HG02798 (cell line): ENCODE results near the gene KIF13A.
A peak's percentile ranks its signal among the peaks of the same experiment; 100 is the strongest.
"Not testable (repeated sequence)": the region's sequence is repeated elsewhere in the genome, so short reads cannot be mapped to it uniquely, and the experiment has no call there.

Experiments used
- ATAC-seq: cut with Tn5 transposase; IDR thresholded peaks from one replicate; pipeline ENCODE4 v1.9.1; 2021; ENCODE audit warnings: mild to moderate bottlenecking; ENCODE audit not compliant: unreplicated experiment, poor library complexity

Gene KIF13A

DNA sequence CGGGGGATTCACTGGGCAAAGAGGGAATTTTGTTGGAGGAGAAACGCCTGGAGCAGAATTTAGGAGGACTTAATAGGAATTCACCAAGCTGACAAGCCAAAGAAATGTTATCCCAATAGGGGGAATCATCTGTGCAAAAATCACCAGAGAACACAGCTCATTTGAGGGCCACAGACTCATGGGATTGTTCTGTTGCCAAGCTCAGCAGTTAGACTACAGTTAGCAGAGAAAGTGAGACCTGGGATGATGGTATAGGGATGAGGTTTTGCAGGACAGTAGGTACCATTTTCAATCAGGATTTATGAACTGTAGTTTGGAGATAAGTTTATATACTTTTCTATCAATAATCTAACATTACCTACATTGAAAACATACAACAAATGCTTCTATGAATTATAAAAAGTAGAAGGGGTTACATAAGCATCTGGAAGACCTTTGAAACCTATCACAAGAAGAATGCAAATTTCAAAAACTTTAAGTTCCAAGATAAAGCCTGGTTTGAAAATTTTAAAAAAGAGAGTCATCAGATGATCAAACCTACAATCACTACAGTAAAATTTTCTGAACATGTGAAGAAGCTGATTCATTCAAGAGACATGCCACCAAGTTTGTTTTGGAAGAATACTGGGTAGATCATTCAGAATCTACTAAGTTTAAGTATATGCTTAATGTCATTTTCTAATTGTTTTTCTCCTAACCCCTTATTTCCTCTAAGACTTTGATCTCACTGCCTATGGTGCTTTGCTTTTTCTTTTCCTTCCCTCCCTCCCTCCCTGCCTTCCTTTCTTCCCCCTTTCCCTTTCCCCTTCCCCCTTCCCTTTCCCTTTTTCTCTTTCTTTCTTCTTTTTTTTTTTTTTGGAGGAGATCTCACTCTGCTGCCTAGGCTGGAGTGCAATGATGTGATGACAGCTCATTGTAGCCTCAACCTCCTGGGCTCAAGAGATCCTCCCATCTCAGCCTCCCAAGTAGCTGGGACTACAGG lies 81.5 kb downstream of the KIF13A start:
- no peak for ATAC-seq

DNA sequence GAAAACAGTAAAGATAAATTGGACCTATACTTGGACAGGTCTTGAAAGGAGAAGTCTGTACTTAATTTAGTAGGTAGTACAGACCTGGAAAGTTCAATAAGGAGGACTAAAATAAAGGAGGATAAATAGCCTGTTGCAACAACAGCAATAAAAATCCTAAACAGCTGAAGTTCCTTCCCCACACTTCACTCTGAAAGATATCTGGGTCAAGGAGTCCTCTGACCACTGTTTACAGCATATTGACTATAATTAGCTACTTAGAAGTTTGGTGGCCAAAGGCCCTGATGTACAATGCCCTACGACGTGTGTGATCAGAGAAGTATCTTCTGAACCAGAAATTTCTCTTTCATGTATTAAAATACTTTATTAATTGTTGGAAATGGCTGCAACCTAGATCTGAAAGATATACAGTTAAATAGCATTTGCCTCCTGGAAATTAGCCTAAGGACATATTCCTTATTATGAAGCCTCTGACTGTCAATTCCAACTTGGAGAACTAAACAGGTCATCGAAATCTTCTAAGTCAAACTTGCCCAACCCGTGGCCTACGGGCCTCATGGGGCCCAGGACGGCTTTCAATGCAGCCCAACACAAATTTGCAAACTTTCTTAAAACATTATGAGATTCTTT lies 82.8 kb downstream of the KIF13A start:
- no peak for ATAC-seq

DNA sequence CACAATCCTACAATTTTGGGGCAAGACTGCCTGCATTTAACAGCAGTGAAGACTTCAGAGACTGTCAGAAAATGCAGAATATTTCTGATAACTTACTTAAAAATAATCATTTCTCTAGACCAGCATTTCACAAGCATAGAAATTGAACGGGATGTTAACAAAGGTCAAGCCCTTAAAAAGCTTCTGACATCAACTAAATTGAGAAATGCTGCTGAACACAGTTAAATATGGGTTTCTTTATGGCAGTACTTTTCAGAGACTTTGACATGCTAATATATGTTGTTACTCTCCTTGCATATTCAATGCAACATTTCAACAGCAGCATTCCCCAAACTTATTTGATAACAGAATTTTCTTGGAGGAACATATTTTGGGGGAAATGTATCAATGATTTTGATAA lies 84.5 kb downstream of the KIF13A start:
- no peak for ATAC-seq

DNA sequence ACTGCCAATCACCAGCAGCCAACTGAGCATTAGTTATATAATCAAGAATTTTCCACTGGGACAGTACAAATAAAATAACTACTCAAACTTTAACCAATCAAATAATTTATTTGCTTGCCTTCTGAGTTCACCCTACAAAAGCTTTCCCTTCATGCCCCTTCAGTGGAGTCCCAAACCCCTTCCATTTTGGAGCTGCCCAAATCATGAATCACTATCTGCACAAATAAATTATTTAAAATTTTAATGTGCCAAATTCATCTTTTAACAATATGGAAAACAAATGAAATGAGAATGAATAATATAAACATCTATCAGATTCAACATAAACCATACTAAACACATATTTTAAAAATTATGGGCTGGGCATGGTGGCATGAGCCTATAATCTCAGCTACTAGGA lies 85.9 kb downstream of the KIF13A start:
- no peak for ATAC-seq

DNA sequence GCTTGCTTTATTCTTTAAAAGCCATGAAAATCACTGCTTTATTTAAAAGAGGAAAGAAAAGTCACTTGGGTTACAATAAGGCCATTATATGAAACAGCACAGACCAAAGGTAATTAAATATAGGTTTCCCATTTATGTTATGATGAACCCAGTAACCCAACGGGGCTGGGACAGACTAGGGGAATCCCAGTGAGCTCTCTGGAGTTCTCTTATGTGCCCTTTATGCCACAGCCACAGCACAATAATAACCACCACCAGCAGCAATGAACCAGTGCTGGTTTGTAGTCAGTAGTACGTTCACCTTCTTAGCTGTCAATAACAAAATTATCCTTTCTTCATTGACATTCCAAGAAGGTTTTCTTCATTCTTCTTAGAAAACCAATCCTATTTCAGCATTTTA lies 87.4 kb downstream of the KIF13A start:
- ATAC-seq: no peak

DNA sequence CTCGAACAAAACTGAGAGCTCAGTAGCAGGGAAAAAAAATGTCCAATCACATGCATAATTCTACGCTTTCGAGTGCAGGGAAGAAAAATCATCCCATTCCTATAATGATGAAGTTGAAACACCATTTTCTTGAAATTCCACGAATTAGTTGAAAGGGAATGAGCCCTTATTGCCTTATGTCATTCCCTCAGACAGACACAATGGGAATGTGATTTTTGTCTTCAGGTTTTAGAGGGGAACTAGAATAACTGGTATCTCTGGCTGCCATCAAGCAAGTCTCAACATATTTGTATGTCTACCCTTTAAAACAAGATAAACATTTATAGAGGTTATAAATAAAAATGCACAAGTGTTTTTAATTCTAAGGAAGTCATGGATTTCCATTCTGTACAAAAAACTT lies 87.9 kb downstream of the KIF13A start:
- no peak for ATAC-seq

DNA sequence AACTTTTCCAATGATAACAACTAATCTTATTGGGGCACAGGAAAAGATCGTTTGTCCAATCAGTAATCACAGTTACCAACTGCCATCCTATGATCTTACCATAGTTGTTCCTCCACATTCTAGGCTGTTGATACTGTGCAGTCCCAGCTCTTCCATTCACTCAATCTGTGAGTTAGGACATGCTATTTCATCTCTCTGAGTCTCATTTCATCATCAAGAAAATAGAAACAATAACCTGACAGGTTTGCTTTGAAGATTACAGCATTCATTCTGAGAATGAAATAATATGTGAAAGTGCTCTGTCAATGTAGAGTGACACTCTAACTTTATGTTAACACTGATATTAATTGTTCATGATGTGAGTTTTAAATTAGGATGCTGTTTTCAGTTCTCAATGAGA lies 89.8 kb downstream of the KIF13A start:
- ATAC-seq: no peak

DNA sequence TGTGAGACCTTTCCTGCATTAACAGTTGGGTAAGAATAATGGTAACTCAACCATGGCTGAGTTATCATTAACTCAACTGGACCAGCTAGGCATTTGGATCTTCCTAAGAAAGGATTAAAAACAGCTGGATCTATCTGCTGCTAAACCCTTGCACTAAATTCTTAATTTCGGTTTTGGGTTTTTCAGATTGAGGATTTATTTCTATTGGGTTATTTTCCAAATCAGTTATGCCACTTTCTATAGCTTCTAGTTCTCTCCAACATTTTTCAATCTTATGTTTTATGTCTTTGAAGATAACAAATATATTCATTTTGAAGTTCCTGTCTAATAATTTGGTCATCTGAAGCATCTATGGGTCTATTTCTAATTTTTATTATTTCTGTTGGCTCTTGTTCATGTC lies 92.5 kb downstream of the KIF13A start:
- no peak for ATAC-seq

DNA sequence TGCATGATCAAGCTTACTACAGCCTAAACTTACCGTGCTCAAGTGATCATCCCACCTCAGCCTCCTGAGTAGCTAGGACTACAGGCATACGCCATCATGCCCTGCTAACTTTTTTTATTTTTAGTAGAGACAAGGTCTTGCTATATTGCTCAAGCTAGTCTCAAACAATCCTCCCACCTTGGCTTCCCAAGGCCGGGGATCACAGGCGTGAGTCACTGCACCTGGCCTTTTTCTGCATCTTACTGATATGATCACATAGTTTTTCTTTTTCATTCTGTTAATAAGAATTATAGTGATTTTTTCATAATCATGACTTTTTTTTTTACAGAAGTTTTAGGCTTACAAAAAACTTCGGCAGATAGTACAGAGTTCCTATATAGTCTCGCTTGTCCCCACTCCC lies 93.2 kb downstream of the KIF13A start:
- ATAC-seq: no peak

DNA sequence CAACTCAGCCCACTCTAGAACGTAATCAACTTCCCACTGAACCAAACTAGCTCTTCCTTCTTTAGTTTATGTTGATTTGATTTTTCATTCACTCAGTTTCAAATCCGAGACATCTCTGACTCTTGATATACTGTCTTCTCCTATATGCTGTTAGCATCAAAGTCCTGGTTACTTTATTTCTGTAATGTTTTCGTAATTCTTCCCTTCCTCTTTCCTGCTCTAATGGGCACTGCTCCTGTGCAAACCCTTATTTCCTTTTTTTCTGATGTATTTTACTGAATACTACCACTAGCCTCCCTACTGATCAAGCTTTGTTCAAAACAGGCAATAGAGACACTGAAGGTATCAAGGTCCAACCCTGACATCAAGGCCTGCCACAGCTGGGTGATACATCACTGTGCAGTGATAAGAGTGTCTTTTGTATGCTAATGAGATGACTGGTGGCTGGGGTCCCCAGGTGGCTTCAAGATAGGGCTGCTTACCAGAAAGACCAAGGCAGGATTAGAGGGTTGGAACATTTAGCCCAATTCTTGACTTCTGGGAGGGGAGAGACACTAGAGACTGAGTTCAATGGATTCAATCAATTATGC lies 95.2 kb downstream of the KIF13A start:
- ATAC-seq: no peak

DNA sequence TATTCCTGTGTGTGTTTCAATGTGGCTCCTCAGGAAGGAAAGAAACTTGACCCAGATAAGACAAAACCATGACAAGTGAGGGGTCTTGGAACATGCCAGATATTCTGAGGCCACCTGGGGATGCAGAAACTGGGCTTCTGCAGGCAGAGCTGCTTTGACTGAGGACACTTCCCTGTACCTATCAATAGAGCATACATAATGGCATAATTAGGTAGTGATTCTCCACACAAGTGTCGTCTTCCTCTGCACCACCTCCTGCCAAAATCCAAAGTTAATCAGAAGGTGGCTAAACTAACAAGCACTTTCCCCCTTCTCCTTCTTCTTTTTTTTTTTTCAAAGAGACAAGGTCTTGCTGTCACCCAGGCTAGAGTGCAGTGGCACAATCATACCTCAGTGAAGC lies 97.1 kb downstream of the KIF13A start:
- ATAC-seq: no peak

DNA sequence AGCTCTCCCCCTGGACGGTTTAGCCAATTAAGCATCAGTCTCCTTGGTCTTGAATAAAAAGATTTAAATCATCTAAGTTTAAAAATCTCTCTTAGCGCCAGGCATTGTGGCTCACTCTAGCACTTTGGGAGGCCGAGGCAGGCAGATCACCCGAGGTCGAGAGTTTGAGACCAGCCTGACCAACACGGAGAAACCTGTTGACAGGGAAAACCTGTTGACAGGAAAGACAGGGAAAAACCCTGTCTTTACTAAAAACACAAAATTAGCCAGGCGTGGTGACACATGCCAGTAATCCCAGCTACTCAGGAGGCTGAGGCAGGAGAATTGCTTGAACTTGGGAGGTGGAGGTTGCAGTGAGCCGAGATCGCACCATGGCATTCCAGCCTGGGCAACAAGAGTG lies 97.7 kb downstream of the KIF13A start:
- ATAC-seq: not testable (repeated sequence)

DNA sequence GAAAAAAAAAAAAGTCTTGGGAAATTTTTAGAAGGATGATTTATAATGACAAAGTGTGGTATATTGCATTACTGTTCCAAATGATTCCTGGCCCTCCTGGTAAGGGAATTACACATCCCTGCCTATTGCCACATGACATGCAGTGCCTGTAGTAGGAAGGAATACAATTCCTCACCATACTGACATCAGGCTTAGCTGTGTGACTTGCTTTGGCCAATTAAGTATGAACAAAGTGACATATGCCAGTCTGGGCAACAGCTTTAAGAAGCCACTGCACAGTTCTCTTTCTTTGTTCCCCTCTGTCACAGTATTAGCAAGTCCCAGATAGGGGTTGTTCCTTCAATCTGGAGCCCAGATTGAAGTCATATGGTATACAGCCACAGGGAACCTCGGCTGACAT lies 100.5 kb downstream of the KIF13A start:
- no peak for ATAC-seq

DNA sequence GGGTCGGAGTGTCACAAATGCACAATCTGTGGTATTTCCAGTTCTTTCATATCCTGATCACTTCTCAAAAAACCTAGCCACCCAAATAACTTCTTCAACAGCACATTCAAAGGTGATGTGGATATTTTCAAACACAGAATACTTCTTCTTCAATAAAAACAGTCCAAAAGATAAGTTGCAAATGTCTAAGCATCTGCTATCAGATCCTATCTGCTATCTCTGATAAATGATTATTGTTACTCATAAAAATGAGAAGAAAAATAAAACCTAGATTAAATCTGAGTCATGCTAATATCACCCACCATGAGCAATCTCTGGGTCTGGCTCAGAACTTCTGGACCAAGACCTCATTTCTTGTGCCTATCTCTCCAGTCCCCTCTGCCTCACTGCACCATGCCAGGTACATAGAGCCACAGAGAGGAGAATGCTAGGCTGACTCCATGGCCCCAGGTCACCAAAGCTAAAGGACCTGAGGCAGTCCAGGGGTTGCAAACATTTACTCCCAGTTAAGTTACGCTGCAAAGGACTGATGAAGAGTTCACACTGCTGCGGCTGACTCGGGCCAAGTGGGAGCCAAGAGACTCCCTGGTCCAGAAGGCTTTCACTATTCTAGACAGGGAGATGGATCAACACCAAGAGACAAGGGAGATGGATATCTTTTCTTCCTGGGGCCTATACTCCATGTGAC lies 101.4 kb downstream of the KIF13A start:
- no peak for ATAC-seq

DNA sequence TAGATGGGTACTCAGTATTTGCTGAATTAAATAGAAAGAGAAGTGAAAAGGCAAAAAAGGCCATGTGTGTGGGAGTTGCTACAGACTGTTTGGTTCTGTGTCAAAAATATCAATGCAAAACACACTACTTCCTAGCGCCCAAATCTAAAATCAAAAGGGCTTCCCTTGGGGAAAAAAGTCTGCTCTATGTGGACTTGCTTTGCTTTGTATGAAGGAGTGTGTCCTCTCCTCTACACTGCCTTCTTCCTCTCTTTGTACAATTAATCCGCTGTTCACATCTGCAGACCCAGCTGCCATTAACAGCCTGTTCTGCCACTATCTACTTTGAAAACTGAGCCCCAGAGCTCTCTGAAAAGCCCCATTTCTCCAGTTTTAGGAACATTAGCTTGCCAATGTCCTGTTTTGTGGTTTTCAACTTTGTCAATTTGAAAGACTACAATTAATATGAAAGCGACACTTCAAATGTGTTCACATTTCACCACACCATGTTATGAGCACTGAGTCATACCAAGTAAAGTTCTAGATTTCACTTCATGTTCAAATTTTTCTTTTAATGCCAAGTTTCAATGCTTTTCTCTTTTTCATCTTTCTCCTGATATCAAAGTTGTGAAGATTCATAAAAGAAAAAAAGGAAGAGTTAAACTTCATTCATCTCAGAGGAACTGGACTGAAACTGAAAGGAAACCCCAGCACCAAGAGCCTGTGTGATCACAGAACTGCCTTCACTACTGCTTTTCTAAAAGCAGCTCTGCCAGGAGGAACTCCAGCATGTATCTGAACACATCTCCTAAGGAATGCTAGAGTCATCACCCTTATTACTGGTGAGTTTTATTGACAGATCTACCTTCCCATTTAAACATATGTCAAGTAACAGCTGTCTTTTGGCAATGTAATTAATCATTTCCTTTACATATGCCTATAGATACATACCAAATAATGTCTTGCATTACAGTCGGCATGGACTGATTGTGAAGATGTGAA lies 102.6 kb downstream of the KIF13A start:
- ATAC-seq: peak; percentile 89

DNA sequence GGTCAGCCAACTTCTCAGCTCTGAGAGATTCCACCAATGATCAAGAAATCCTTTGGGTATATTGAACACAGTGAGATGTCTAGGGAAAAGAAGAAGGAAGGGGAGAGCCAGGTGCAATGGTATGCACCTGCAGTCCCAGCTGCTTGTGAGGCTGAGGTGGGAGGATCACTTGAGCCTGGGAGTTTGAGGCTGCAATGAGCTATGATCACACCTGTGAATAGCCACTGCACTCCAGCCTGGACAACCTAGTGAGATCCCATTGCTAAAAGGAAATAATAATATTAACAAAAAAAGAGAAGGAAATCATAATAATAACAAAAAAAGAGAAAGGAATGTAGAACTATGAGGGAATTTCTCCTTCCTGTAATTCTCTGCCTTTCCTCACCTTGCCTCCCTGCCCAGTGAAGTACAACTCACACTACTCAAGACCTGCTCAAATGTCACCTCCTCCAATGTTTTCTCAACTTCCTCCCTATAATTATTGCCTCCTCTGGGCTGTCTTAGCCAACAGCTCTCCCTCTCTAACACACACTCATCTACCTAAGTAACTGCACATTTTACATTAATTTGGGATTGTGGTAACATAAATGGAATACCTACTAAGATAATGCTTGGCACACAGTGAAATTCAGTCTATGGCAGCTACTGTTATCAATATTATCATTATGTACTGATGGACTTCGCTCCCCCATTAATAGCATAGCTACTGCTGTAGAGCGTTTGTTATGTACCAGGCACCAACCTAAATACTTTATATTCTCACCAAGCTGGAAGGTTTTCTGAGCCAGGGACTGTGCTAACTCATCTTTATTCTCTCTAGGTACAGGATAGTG lies 103.6 kb downstream of the KIF13A start:
- ATAC-seq: no peak

DNA sequence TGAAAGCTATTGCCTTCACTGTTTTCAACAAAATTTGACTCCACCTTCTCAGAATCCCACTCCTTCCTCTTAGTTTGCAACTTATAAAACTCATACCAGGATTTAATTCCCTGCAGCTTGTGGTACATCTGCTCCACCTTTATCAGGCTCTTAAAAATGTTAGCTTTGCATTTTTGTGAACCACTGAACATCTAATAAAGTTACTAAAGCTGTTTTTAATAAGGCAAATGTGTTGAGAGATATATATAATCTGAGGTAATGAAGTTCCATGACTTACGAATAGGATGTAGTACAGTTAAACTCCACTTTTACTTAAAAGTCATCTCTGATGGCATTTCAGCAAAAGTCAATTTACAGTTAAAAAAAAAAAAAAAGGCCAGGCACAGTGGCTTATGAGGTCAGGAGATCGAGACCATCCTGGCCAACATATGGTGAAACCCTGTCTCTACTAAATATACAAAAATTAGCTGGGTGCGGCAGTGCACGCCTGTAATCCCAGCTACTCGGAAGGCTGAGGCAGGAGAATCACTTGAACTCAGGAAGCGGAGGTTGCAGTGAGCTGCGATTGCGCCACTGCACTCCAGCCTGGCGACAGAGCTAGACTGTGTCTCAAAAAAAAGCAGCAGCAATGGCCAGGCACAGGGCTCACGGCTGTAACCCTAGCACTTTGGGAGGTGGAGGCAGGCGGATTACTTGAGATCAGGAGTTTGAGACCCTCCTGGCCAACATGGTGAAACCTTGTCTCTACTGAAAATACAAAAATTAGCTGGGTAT lies 106.2 kb downstream of the KIF13A start:
- no peak for ATAC-seq

DNA sequence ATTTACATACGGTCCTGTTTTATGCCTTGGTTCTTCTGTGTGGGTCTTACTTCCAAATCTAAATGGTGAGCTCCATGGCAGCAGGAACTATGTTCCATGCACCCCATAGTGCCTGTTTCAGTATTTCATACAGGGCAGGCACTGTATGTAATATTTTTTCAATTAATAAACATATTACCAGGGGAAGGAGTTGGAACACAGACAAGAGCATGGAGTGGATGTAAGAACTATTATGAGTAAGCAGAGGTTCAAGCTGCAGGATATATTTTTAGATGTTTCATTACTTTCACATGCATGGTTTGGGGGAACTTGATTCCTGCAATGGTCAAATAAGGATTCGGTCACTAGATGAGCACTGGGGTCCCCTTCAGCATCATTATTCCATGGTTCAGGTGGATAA lies 108.3 kb downstream of the KIF13A start:
- ATAC-seq: no peak
